Prostate gland (tissue), 2 donors: ENCODE results near the gene PALB2. TPM values are rescaled to one million over a fixed set of nuclear protein-coding genes. Genes with fewer than 3 reads are reported as not detected.

Experiments
- DNase-seq: peaks from one replicate; pipeline ENCODE4 v3.0.0-alpha.2; 2019; ENCODE audit warnings: low spot score
- H3K27ac ChIP-seq, 2 donors: fragments of 200-600 bp; sonication (generic); 2 replicates each; pipeline ENCODE4 v1.5.1; 2017 to 2019
- H3K27me3 ChIP-seq: fragments of 200-600 bp; sonication (generic); replicated peaks from 2 replicates; pipeline ENCODE4 v1.5.1; 2019; ENCODE audit not compliant: insufficient read depth
- H3K36me3 ChIP-seq, 2 donors: fragments of 200-600 bp; sonication (generic); 1 replicate in 1 of 2; 2 replicates in 1 of 2; pipeline versions ENCODE4 v1.5.1 to v1.8.1; 2017 to 2019
- H3K4me1 ChIP-seq: fragments of 200-600 bp; sonication (generic); replicated peaks from 2 replicates; pipeline ENCODE4 v1.5.1; 2019
- H3K4me3 ChIP-seq, 2 donors: fragments of 200-600 bp; sonication (generic); 2 replicates each; pipeline ENCODE4 v1.5.1; 2017 to 2019
- H3K9me3 ChIP-seq: fragments of 200-600 bp; sonication (generic); 2 replicates; pipeline ENCODE4 v1.5.1; 2017
- CTCF ChIP-seq, 4 experiments: fragments of 200-600 bp in 2 of 4; fragments of 450-650 bp in 2 of 4; sonication (generic) in 2 of 4; IDR thresholded peaks; 1 replicate in 3 of 4; 2 replicates in 1 of 4; pipeline ENCODE4 v1.5.1; 2016 to 2019; ENCODE audit warnings: antibody characterized with exemption in 4 of 4, mild to moderate bottlenecking in 2 of 4, moderate library complexity in 2 of 4
- POLR2A ChIP-seq: fragments of 450-650 bp; IDR thresholded peaks from one replicate; pipeline ENCODE4 v1.6.1; 2016; ENCODE audit warnings: antibody characterized with exemption, mild to moderate bottlenecking
- POLR2AphosphoS5 ChIP-seq: sonication (generic); formaldehyde crosslinking; IDR thresholded peaks from one replicate; pipeline ENCODE4 v1.6.1; 2017; ENCODE audit warnings: antibody characterized with exemption
- WGBS: methylation state at CpG from one replicate; pipeline ENCODE4 v1.1.5; 2018; 5-methylcytosine and 5-hydroxymethylcytosine counted together
- intact Hi-C: fragments of 100-400 bp; cut with DNase I; formaldehyde crosslinking; loops from one replicate; pipeline ENCODE4 v1.14.2; 2022
- total RNA-seq, 2 donors: library from RNA; depleted of rRNA; stranded (reverse); fragments of >200 nt; gene quantifications; one replicate each; pipeline ENCODE4 v1.1.0, GENCODE V29; 2016

PALB2 gene
- total RNA-seq, 2 donors from 2014 or later, result 10.8 to 15.6 TPM

DNA sequence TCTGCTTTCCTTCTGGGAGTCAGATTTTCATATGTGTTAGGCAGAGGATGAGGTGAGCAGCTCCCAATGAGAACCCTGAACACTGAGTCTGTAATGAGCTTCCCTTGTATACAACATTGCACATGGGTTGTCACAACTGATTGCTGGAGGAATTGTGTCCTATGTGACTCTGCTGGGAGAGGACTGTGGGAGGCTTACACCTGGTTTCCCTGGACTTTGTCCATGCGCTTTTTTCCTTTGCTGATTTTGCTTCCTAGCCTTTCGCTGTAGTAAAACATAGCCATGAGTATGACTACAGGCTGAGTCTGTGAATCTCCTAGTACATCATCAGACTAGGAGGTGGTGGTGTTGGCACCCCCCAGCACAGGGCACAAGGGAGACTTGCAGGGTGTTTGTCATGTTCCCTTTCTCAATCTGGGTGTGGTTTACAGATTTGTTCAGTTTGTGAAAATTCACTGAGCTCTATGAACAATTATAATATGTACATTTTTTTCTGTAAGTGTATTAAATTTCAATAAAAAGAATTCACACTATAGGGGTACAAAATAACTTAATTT is 35.9 kb upstream of the PALB2 start:
- Histone ChIP-seq H3K4me1 (no peaks in the 10 kb centered on the region), H3K27me3 (no peaks in the 10 kb centered on the region), H3K36me3 (no peaks in the 10 kb centered on the region), H3K9me3 (no peaks in the 10 kb centered on the region), H3K4me3 (no peak overlapping the region), H3K27ac (no peak overlapping the region)
- no peak for TF ChIP-seq CTCF (IDR thresholded peaks at IDR 0.05)
- TF ChIP-seq POLR2A, result no peak
- no peak for TF ChIP-seq POLR2AphosphoS5
- DNase-seq, result no peak
- intact Hi-C loops, result loop anchor here (10.0 kb wide), 1 partner anchor 358 kb away; no protein-coding TSS in a partner anchor
- 97% methylated on average over 2 of the region's 2 CpGs for WGBS

- Histone ChIP-seq H3K27me3 (no peaks in the 10 kb centered on the region), H3K9me3 (no peaks in the 10 kb centered on the region), H3K27ac (no peak overlapping the region), H3K4me3 (no peak overlapping the region), H3K36me3 (no peaks in the 10 kb centered on the region), H3K4me1 (no peaks in the 10 kb centered on the region)
- TF ChIP-seq POLR2AphosphoS5 (no peak), POLR2A (no peak)
- 39% methylated on average over 8 of the region's 8 CpGs for WGBS
- intact Hi-C loops, result loop anchor here (10.0 kb wide), 1 partner anchor 361 kb away; no protein-coding TSS in a partner anchor
- DNase-seq, result no peak
Measured at GRCh38 chr16:23673971-23674614, 33.0 kb upstream of the PALB2 start.

DNA sequence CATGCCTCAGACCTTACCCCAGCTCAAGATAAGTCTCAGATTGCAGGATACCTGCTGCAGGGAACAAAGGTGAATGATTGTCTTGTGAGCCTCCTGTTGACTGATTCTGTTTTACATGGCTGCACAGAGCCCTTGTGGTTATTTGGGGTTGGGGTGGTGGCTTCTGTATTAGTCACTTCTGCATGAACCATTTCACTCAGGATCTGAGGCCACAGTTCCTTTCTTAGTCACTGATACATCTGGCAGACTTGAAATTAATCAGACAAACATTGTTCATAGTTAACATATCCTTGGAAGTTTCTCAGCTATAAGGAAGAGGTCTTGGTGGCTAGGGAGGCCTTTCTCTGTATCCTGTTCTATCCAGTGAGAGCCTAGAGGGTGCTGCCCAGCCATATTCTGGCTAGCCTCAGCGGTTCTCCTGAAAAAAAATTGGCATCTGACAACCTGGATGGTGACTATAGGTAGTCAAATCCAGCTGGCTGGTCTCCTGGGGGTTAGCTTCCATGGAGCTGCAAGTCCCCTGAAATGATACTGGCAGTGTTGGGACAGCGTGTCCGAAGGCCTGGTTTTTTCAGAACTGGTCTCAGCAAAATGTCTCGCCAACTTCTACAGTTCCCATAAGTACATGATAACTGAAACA is 29.1 kb upstream of the PALB2 start:
- Histone ChIP-seq H3K27me3 (no peaks in the 10 kb centered on the region), H3K36me3 (no peaks in the 10 kb centered on the region), H3K27ac (no peak overlapping the region), H3K4me3 (no peak overlapping the region), H3K9me3 (no peaks in the 10 kb centered on the region), H3K4me1 (no peaks in the 10 kb centered on the region)
- no peak for TF ChIP-seq CTCF (IDR thresholded peaks at IDR 0.05)
- TF ChIP-seq POLR2AphosphoS5, result no peak
- no peak for TF ChIP-seq POLR2A
- no peak for DNase-seq
- 93% methylated on average over 4 of the region's 4 CpGs for WGBS
- intact Hi-C loops, result loop anchor here (10.0 kb wide), 1 partner anchor 365 kb away; no protein-coding TSS in a partner anchor

- Histone ChIP-seq H3K36me3 (no peaks in the 10 kb centered on the region), H3K4me3 (no peak overlapping the region), H3K4me1 (no peaks in the 10 kb centered on the region), H3K27me3 (no peaks in the 10 kb centered on the region), H3K27ac (no peak overlapping the region), H3K9me3 (no peaks in the 10 kb centered on the region)
- intact Hi-C loops, result no loop called here
- DNase-seq, result no peak
- WGBS, result 91% methylated on average over 4 of the region's 4 CpGs
- TF ChIP-seq POLR2A (no peak), POLR2AphosphoS5 (no peak), CTCF (IDR thresholded peaks at IDR 0.05) (no peak)
Measured at GRCh38 chr16:23668873-23669272, 27.8 kb upstream of the PALB2 start.

GRCh38 chr16:23668225-23668624 is 27.1 kb upstream of the PALB2 start:
- intact Hi-C loops, result no loop called here
- WGBS, result 60% methylated on average over 1 of the region's 1 CpG
- H3K27ac ChIP-seq, result no peak overlapping the region
- H3K27me3 ChIP-seq, result no peaks in the 10 kb centered on the region
- no peaks in the 10 kb centered on the region for H3K4me1 ChIP-seq
- no peak for DNase-seq
- no peaks in the 10 kb centered on the region for H3K36me3 ChIP-seq
- H3K9me3 ChIP-seq, result no peaks in the 10 kb centered on the region
- TF ChIP-seq CTCF (IDR thresholded peaks at IDR 0.05), result no peak
- no peak for TF ChIP-seq POLR2A
- TF ChIP-seq POLR2AphosphoS5, result no peak
- H3K4me3 ChIP-seq, result no peak overlapping the region
